Measurements from ENCODE around the gene C1orf159.

C1orf159 gene

GRCh38 chr1:1092149-1092855, 23.6 kb downstream of the C1orf159 start:
- DNase-seq (ENCODE audit: low read depth in 2 of 2), result no peak

GRCh38 chr1:1091344-1092148, 24.3 kb downstream of the C1orf159 start:
- no peak for DNase-seq (ENCODE audit: low read depth in 2 of 2)

- no peak for DNase-seq (ENCODE audit: low read depth in 2 of 2)
These were observed 25.2 kb downstream of the C1orf159 start for GRCh38 chr1:1090424-1091343.

GRCh38 chr1:1089731-1090423, 26.0 kb downstream of the C1orf159 start:
- DNase-seq (ENCODE audit: low read depth in 2 of 2), result no peak

- DNase-seq (ENCODE audit: low read depth in 2 of 2), result no peak
These were observed 26.8 kb downstream of the C1orf159 start for GRCh38 chr1:1088801-1089680.

GRCh38 chr1:1088029-1088800, 27.7 kb downstream of the C1orf159 start:
- DNase-seq (ENCODE audit: low read depth in 2 of 2), result no peak

- no peak for DNase-seq (ENCODE audit: low read depth in 2 of 2)
These were observed 28.4 kb downstream of the C1orf159 start for GRCh38 chr1:1087351-1088028.

- no peak for DNase-seq (ENCODE audit: low read depth in 2 of 2)
These were observed 29.0 kb downstream of the C1orf159 start for GRCh38 chr1:1086911-1087341.

- no peak for DNase-seq (ENCODE audit: low read depth in 2 of 2)
These were observed 29.7 kb downstream of the C1orf159 start for GRCh38 chr1:1085911-1086841.

GRCh38 chr1:1085171-1085841, 30.6 kb downstream of the C1orf159 start:
- no peak for DNase-seq (ENCODE audit: low read depth in 2 of 2)

- no peak for DNase-seq (ENCODE audit: low read depth in 2 of 2)
These were observed 31.3 kb downstream of the C1orf159 start for GRCh38 chr1:1084372-1085170.

- no peak for DNase-seq (ENCODE audit: low read depth in 2 of 2)
These were observed 32.2 kb downstream of the C1orf159 start for GRCh38 chr1:1083416-1084371.

- DNase-seq (ENCODE audit: low read depth in 2 of 2), result no peak
These were observed 33.0 kb downstream of the C1orf159 start for GRCh38 chr1:1082776-1083415.

GRCh38 chr1:1082239-1082775, 33.6 kb downstream of the C1orf159 start:
- no peak for DNase-seq (ENCODE audit: low read depth in 2 of 2)
